Mucosa of descending colon (tissue), 3 donors: Measurements from ENCODE around the gene PIAS1. TPM values are rescaled to one million over a fixed set of nuclear protein-coding genes. Genes with fewer than 3 reads are reported as not detected.

ENCODE experiments used
- ATAC-seq: fragments of 200-7000 bp; cut with Tn5 transposase; one replicate; pipeline ENCODE4 v1.9.1; 2020; ENCODE audit warnings: mild to moderate bottlenecking, moderate library complexity
- DNase-seq, 3 donors: peaks; one replicate each; pipeline ENCODE4 v3.0.0-alpha.2; 2020
- H3K36me3 ChIP-seq: fragments of 200-600 bp; one replicate; pipeline ENCODE4 v1.8.0; 2021; ENCODE audit warnings: low read depth, mild to moderate bottlenecking
- H3K4me1 ChIP-seq: fragments of 200-600 bp; one replicate; pipeline ENCODE4 v1.8.0; 2021; ENCODE audit warnings: low read depth, mild to moderate bottlenecking
- H3K4me3 ChIP-seq: fragments of 200-600 bp; one replicate; pipeline ENCODE4 v1.8.0; 2021; ENCODE audit warnings: mild to moderate bottlenecking
- H3K9me3 ChIP-seq: fragments of 200-600 bp; one replicate; pipeline ENCODE4 v1.8.0; 2021; ENCODE audit warnings: mild to moderate bottlenecking
- intact Hi-C, 2 donors: fragments of 100-400 bp; cut with DNase I in 1 of 2; cut with micrococcal nuclease in 1 of 2; formaldehyde crosslinking; loops; one replicate each; pipeline versions ENCODE4 v1.11.0 to v1.11.1; 2022; cut with DNase I, micrococcal nuclease
- total RNA-seq, 3 donors: library from RNA; stranded (reverse); fragmentation: NEBNext Ultra II Directional in 2 of 3; extraction: Animal tissue kit (Norgen Biotek cat#: 25700) in 2 of 3; gene quantifications; one replicate each; pipeline versions ENCODE4 v1.2.1 to v1.2.4, GENCODE V29; 2021 to 2023
- TF ChIP-seq, protein P1 (sequence below): fragments of 200-600 bp; IDR thresholded peaks from one replicate; pipeline ENCODE4 v1.8.0; 2022; ENCODE audit warnings: antibody characterized with exemption, mild to moderate bottlenecking
- donor health status: DM: no; HTN: no; CAD: no; lungs with moderate emphysema.
- donor health status: DM: no; HTN: no; CAD: no.
- donor health status: DM: no; HTN: yes; CAD: no.

PIAS1 gene
- total RNA-seq, 3 donors from 2014 or later: 35.4 to 59.3 (median 37.7) TPM

DNA sequence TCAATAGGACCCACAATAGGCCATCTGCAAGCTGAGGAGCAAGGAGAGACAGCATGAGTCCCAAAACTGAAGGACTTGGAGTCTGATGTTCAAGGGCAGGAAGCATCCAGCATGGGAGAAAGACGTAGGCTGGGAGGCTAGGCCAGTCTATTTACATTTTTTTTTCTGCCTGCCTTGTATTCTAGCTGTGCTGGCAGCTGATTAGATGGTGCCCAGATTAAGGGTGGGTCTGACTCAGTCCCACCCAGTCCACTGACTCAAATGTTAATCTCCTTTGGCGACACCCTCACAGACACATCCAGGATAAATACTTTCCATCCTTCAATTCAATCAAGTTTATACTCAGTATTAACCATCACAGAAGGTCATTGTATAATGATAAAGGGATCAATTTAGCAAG, 15.9 kb upstream of the PIAS1 start:
- TF ChIP-seq, protein P1, sequence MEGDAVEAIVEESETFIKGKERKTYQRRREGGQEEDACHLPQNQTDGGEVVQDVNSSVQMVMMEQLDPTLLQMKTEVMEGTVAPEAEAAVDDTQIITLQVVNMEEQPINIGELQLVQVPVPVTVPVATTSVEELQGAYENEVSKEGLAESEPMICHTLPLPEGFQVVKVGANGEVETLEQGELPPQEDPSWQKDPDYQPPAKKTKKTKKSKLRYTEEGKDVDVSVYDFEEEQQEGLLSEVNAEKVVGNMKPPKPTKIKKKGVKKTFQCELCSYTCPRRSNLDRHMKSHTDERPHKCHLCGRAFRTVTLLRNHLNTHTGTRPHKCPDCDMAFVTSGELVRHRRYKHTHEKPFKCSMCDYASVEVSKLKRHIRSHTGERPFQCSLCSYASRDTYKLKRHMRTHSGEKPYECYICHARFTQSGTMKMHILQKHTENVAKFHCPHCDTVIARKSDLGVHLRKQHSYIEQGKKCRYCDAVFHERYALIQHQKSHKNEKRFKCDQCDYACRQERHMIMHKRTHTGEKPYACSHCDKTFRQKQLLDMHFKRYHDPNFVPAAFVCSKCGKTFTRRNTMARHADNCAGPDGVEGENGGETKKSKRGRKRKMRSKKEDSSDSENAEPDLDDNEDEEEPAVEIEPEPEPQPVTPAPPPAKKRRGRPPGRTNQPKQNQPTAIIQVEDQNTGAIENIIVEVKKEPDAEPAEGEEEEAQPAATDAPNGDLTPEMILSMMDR: no peak
- DNase-seq (no peak), ATAC-seq (no peak)
- Histone ChIP-seq H3K4me3 (no peak overlapping the region), H3K36me3 (no peaks in the 10 kb centered on the region), H3K4me1 (peaks cover 13% of the 10 kb centered on the region), H3K9me3 (no peaks in the 10 kb centered on the region)
- intact Hi-C loops: no loop called here

DNA sequence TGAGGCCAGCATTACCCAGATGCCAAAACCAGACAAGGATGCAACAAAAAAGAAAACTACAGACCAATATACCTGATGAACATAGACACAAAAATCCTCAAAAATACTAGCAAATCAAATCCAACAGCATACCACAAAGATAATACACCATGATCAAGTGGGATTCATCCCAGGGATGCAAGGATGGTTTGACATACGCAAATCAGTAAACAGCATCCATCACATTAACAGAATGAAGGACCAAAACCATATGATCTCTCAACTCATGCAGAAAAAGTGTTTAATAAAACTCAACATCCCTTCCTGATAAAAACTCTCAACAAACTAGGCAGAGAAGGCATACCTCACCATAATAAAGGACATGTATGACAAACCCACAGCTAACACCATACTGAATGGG, 14.0 kb upstream of the PIAS1 start:
- H3K36me3 ChIP-seq: no peaks in the 10 kb centered on the region

GRCh38 chr15:68042156-68042854, 11.8 kb upstream of the PIAS1 start:
- ATAC-seq (peak; percentile 63), DNase-seq (no peak)
- Histone ChIP-seq H3K9me3 (no peaks in the 10 kb centered on the region), H3K4me1 (peaks cover 13% of the 10 kb centered on the region), H3K4me3 (no peak overlapping the region), H3K36me3 (no peaks in the 10 kb centered on the region)
- TF ChIP-seq, protein P1: no peak
- intact Hi-C loops: no loop called here

More for the DNA sequence above, 14.0 kb upstream of the PIAS1 start:
- ATAC-seq: no peak
- intact Hi-C loops: no loop called here
- Histone ChIP-seq H3K9me3 (no peaks in the 10 kb centered on the region), H3K4me3 (no peak overlapping the region), H3K4me1 (peaks cover 13% of the 10 kb centered on the region)
- TF ChIP-seq, protein P1: no peak
- no peak for DNase-seq

DNA sequence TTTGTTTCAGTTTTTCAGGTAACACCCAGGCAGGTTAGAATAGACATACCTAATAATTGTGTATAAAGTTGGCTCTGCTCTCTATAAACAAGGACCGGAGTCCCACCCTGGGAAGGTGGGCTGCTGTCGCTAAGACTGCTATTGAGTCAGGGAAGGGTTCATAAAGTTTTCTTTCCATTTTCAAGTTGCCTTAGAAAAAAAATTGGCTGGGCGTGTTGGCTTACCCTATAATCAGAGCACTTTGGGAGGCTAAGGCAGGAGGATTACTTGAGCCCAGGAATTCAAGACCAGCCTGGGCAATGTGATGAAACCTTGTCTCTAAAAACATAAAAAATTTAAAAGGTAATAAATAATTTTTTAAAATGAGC, 11.3 kb upstream of the PIAS1 start:
- DNase-seq (no peak), ATAC-seq (no peak)
- intact Hi-C loops: no loop called here
- no peak overlapping the region for H3K4me3 ChIP-seq
- H3K36me3 ChIP-seq: no peaks in the 10 kb centered on the region
- H3K4me1 ChIP-seq: peaks cover 13% of the 10 kb centered on the region
- no peaks in the 10 kb centered on the region for H3K9me3 ChIP-seq
- TF ChIP-seq, protein P1: no peak

GRCh38 chr15:68045289-68046265, 8.5 kb upstream of the PIAS1 start:
- no peak for ATAC-seq
- Histone ChIP-seq H3K36me3 (no peaks in the 10 kb centered on the region), H3K9me3 (no peaks in the 10 kb centered on the region), H3K4me1 (peaks cover 13% of the 10 kb centered on the region), H3K4me3 (no peak overlapping the region)
- DNase-seq: no peak
- TF ChIP-seq, protein P1: no peak
- intact Hi-C loops: no loop called here
